HG03571 (cell line): ENCODE measurements around the gene MADD.

ENCODE experiments used
- ATAC-seq: cut with Tn5 transposase; IDR thresholded peaks from one replicate; pipeline ENCODE4 v1.9.1; 2021; ENCODE audit not compliant: unreplicated experiment

Gene MADD

DNA sequence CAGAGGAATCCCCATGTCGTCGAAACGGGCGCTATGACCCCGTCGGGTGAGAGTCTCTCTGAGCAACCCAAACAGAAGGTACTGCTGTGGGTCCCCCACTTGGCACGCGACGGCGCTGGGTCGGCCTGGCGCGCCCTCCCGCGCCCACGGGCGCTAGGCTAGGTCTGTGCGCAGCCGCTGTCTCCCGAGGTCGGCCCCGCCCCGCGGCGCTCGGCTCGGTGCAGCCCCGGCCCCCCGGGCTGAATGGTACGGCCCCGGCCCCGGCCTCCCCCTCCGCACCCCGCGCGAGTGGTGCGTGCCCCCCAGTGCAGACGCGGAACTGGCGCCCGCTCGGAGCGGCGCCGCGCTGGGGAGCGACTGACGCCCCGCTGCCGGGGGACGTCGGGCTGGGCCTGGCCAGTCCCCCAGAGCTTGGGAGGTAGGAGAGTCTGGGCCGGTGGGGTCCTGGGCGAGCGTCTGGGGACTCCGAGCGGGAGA, at the start of gene MADD:
TSS of gene MADD (plus strand) at position 305 of the 477 bp plus-strand sequence.
- peak; percentile 70 for ATAC-seq

DNA sequence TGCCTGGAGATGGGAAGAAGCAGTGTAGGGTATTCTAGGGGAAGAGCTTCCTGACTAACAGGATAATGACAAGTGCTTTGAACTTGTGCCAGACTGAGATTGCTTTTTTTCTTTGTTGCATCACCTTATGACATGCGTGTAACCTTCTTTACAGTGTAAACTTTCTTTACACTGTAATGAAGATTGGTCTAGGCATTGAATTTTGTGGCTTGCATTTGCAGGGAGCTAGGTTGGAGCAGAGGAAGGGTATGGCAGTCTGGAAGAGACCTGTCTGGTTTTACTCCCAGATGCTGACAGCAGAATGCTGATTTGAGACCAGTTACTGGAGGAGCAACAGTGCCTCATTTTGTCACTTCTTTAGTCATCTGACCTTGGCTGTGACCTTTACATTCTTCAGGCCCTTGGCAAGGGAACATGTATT, 49.5 kb upstream of the MADD start:
- no peak for ATAC-seq

DNA sequence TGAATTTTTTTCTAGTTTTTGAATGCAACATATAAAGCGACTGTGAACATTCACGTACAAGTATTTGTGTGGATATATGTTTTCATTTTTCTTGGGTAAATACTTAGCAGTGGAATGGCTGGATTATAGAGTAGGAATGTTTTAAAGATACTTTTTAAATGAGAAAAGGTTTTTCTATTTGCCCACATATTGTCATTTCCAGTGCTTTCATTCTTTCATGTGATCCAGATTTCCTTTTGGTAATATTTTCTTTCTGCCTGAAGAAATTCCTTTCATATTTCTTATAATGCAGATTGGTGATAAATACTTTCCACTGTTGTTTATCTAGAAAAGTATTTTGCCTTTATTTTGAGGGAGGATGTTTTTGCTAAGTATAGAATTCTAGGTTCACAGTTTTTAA, 47.2 kb upstream of the MADD start:
- no peak for ATAC-seq

DNA sequence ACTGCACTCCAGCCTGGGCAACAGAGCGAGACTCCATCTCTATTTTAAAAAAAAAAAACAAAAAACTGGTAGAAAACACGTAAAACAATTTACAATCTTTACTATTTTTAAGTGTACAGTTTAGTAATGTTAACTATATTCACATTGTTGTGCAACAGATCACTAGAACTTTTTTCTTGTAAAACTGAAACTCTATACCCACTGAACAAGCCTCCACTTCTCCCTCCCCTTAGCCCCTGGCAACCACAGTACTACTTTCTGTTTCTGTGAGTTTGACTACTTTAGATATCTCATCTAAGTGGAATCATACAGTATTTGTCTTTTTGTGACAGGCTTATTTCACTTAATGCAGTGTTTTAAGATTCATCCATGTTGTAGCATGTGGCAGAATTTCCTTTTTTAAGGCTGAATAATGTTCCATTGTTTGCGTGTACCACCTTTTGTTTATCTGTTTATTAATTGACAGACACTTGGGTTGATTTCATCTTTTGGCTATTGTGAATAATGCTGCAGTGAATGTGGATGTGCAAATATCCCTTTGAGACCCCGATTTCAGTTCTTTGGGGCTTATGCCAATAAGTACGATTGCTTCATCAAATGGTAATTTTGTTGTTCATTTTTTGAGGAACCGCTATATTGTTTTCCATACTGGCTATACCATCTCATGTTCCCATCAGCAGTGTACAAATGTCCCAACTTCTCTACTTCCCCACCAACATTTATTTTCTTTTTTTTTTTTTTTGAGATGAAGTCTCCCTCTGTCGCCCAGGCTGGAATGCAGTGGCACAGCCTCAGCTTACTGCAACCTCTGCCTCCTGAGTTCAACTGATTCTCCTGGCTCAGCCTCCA, 44.2 kb upstream of the MADD start:
- ATAC-seq: peak; percentile 78

DNA sequence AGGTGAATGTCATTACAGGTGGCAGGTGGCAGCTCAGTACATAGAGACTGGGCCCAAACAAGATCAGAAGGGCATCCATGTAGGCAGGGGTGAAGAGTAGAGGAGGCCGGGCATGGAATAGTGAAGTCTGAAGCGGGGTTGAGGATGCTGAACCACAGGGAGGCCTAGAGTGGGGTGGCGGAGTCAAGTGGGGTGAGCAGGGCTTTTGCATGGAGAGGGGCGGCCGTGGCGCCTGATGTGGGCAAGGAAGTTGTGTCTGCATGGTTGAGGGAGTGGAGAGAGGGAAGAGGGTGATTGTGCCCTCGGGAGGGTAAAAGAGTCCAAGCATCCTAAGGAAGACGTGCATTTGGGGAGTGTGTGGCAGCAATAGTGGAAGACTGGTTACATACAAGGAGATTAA, 40.8 kb upstream of the MADD start:
- ATAC-seq: no peak

DNA sequence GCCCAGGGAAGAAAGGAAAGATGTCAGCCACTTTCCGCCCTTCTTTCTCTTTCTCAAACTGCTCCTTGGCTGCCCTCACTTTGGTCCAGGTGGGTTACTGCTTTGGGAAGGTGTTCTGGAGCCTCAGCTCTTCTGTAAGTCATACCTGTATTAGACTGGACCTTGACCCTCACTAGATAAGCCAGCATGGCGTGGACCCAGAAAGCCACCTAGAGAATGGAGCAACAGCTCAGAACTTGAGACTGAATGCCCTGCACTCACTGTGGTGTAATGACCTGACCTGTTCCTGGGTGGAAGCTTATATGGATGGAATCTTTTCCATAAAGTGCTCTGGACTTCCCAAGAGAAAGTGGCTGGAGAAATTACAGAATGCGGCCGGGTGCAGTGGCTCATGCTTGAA, 36.9 kb upstream of the MADD start:
- ATAC-seq: no peak

DNA sequence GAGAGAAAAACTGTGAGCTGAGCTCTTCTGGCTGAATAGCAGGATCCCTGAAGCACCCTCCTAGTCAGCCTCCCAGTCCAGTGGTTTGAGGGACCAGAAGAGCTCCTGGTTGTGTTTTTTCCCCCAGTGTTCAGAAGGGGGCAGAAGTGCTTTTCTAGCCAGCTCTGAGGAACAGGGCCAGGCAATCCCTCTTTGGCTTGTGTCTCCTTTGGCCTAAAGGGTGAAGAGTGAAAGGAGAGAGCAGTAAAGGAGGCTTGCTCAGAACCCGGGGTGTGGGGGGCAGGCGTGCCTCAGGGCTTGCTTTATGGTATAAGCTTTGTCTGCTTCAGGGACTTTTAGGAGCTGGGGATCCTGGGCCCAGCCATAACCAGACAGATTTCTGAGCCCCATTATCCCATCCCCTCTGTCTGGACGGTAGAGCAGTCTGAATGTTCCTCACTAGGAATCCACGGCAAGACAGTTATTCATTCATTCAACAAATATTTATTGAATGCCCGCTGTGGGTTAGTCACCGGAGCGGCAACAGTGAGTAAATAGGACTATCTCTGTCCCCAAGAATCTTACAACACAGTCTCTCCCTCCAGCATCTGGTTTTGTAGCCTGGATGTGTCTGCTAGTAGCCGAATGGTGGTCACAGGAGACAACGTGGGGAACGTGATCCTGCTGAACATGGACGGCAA, 35.8 kb upstream of the MADD start:
- no peak for ATAC-seq

DNA sequence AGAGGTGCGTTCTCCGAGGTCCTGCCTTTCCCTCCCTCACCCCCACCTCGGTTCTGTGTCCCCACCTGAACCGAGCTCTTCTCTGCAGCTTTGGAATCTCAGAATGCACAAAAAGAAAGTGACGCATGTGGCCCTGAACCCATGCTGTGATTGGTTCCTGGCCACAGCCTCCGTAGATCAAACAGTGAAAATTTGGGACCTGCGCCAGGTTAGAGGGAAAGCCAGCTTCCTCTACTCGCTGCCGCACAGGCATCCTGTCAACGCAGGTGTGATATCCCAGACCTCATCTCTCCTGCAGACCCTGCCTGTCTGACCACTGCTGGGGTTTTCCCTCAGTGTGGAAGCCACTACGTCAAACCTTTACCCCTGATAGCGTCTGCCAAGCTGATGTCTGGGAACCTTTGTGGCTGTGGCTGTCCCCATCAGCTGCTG, 35.2 kb upstream of the MADD start:
- ATAC-seq: no peak

DNA sequence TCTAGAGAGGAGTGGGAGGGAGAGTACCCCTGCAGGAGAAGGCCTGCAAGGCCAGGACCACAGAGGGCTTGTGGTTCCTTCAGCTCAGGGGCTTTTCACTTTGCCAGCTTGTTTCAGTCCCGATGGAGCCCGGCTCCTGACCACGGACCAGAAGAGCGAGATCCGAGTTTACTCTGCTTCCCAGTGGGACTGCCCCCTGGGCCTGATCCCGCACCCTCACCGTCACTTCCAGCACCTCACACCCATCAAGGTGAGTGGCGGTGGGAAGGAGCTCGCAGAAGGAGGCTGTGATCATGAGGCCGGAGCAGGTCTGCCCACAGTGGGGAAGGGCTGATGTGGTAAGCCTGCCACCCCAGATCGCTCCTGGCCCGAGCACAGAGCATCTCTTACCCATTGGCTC, 34.8 kb upstream of the MADD start:
- ATAC-seq: no peak

DNA sequence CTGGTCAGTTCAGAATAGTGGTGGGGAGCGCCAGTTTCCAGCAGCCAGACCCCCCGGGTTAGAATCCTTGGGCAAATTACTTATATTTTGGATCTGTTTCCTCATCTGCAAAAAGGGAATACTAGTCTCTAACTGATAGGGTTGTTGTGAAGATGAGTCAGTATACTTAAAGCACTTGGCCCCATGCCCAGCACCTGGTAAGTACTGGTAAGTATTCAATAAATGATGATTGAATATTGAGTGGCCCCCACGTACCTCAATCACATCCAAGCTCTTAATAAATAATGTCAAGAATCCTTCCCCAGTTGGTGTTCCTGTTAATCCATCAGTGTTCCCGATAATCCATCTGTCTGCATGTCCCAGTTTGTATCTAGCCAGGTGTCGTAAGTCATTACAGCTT, 33.5 kb upstream of the MADD start:
- no peak for ATAC-seq

DNA sequence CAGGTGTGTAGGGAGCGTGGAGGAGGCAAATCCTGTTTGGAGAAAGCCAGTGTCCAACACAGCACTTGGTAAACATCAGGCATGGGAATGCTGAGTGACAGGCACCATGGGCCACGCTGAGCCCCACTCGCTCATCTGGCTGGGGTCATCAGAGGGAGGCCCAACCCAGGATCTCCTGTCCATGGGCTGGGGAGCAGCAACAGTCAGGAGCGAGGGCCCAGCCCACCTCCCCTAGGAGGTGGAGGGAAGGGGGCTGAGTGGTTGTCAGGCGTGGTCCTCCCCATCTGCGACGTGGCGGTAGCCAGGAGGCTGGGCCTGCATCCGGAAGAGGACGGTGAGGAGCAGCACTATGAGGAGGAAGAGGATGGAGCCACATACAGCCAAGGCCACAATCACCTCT, 30.1 kb upstream of the MADD start:
- ATAC-seq: no peak

DNA sequence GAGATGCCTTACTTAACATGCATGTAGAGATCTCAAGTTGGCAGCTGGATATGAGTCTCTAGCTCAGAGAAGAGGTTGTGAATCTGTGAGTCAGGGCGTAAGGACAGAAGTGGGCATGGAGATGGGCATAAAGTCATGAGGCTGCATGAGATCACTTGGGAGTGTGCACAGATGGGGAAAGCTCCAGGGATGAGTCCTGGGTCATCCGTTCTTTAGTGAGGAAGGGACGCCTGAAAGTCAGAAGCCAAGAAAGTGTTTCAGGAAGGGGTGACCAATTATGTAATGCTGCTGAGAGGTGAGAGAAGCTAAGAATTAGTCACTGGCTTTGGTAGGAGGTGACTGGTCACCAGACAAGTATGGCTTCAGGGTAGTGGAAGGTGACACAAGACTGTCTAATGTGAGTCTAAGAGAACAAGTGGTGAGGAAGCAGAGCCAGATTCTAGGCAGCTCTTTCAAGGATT, 28.1 kb upstream of the MADD start:
- no peak for ATAC-seq

DNA sequence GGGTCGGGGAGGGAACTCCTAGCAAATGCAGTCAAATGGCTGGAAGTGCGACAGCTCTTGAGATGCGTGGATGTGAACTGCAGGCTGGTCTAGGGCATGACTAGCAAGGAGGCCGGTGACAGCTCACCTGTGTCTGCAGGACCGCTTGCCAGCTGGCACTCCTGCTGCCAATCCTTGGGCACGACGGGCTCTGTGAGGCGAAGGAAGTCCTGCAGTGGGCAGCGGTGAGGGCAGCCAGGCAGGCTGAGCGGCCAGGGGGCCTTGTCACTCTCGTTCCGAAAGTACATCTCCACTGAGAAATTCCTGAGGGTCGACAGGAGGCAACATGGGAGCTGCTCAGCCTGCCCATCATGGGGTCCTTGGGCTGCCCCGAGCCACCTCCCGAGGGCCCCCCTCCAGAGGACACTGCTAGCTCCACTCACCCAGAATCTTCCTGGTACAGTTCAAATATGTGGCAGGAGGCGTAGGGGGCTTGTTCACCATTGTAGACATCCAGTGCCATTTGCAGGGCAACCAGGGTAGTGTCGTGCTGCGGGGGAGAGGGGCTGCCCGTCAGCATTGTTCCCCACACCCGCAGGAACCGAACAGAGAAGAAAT, 27.2 kb upstream of the MADD start:
- ATAC-seq: no peak

DNA sequence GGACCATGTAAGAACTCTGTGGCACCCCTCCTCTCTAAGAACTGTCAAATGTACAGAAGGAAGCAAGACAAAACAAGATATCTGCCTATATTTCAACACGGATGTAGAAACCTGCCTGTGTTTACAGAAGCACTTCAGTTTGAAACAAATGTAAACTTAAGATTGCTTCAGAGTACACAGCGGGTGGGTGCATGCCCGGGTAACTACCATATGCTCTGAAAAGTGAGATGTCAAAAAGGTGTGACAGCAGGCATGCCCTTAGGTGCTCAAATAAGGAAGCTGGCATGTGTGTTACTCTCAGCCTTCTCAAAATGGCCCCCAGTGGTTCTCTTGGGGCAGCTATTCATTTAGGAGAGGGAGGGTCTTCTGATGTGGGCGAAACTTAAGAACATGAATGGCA, 26.5 kb upstream of the MADD start:
- no peak for ATAC-seq

DNA sequence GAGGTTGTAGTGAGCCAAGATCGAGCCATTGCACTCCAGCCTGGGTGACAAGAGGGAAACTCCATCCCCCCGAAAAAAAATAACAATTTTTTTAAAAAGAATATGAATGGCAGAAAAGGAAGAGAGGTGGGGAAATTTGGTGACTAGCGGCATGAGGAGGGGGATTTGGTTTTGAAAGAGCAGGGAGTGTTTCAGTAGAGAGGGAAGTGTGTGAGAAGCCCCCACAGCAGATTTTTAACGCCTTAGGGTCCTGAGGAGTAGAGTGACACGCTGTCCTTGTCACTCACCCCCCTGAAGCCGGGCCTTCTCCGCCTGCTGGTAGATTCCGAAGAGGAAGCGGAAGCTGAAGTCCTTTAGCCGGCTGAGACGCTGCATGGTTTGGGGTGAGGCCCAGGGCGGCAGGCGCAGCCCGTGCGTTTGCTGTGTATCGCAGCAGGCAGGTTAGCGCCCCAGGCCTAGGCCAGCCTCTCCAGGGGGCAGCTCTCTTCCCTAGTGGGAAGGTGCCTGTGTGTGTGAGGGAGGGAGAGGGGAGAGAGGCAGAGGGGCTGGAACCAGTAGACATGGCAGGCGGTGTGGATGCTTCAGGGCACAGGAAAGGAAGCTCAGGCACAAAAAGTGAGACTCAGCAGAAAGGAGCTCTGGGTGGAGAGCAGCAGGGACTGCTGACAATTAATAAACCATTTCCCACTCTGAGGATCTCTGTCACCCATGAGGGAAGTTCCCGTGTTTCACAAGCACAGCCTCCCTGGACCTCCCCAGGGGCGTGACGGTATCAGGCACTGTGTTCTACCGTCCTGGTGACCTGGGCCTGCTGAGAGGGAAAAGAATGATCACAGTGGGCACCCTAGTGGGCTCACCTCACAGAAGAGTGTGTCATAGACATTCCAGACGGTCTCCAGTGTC, 25.2 kb upstream of the MADD start:
- no peak for ATAC-seq

DNA sequence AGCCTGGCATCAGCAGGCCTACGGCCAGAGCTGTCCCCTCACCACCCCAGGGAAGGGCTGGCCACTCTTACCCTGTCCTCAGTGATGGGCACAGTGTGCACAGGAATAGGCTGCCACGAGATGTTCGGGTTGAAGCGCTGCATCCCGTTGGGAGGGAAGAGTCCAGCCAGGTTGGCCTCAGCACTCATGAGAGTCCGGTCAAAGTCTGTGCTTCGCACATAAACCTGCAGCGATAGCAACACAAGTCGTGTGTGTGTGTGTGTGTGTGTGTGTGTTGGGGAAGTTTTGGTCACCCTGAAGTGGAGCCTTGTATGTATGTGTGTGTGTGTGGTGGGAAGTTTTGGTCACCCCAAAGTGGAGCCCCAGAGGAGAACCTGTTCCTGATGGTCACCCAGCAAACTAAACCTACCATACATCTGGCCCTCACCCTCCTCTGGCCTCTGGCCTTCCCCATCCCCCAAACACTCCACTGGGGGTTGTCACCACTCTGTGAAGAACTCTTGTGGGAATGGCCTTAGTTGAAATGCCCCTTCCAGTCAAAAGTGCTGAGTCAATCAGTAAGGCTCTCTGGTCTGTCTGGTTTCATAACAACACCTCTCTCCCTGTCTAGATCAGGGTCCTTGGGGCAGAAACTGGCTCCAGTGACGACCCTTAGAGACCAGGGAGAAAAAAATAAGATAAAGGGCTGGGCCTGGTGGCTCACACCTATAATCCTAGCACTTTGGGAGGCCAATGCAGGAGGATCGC, 24.1 kb upstream of the MADD start:
- ATAC-seq: no peak

DNA sequence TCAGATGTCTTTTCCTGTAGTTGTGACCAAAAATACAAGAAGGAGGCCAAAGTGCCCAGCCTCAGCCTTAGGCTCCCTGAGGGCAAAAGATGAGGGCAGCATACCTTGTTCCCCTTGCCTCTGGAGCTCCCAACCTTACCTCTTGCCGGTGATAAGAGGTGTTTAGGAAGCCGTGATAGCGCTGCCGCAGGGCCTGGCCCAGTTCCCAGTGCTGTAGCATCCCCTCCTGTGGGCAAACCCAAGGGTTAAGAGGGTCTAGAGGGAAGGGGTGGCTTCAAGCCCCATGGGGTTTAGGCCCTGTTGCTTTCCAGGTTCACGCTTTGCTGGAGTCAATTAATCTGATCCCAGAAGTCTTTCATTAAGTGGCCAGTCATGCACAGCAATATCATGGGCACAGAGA, 22.4 kb upstream of the MADD start:
- no peak for ATAC-seq

DNA sequence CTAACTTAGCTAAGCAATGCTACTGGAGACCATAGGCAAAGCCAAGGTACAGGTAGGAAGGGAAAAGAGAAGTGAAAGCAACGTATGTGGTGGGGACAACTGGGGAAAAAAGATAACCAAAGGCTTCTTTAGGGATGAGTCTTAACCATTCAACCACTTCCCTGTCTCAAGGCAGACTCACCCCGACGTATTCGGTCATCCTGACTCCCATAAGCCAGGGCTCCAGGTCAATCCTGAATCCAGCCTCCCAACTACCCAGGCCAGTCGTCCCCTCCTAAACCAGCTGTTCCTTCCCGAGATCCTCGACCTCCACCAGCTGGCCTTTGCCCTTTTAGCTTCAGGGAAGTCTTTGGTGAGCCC, 21.6 kb upstream of the MADD start:
- peak; percentile 19 for ATAC-seq

DNA sequence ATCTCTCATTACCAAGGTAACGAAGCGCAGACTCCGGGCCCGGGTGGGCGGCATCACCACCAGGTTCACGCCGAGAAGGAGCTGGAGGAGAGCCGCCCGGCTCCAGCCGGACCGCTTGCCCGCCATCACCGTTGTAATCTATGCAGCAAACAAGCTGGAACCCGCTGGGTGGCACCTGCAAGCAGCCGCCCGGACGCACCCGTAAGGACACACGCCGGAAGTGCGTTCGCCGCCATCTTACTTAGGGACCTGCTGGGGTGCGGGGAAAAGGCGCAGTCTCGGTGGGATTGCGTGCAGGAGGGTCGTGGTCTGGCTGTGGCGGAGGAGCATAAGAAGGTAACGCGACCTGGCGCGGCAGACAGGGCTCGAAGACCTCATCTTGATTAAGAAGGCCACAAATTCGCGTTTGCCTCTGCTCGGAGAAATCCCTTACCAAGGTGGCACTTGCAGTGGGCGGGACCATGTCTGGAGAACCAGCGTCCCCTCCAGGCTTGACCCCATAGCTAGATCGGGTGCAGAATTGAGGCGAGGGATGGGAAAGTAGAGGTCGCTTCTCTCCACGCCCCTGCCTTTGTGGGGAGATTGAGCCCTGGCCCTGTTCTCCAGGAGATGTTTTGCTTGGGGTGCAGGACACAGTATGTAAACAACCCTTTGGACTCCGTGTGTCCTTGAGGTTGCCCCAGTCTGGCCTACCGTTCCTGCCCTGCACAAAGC, 21.1 kb upstream of the MADD start, which contains the start of gene ACP2:
TSS of gene ACP2 (minus strand) at position 151 of the 714 bp plus-strand sequence. CDS start at position 126, 25 bp downstream.
- ATAC-seq: peak; percentile 90

DNA sequence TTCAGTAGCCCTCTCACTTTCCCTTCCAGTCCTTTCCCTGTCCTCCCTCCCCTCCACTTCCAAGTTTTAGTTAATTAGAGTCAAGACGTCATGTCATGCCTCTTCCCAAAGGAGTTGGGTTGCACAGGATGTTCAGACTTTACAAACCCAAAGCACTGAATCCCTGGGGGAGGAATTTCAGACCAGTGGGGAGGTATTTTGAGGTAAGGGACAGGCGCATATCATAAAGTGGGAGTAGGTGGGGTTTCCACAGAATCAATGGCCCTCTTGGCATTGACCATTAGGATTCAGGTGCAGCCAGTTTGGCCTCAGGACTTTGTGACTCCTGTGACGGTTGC, 20.6 kb upstream of the MADD start:
- no peak for ATAC-seq
